HepG2 (cell line): ENCODE results near the gene COQ8A. TPM values are rescaled to one million over a fixed set of nuclear protein-coding genes. Genes with fewer than 3 reads are reported as not detected.

Experiments used
- CBX2 ChIP-seq, 2 experiments: fragments of 200-600 bp in 1 of 2; sonication (generic); formaldehyde crosslinking in 1 of 2; IDR thresholded peaks; 2 replicates each; pipeline versions ENCODE4 v1.7.0 to v1.8.1; 2018 to 2022; ENCODE audit warnings: low read depth in 2 of 2, low read length in 1 of 2, mild to moderate bottlenecking in 1 of 2, missing genetic modification reagents in 1 of 2
- HDAC6 ChIP-seq: fragments of 200-600 bp; sonication (generic); IDR thresholded peaks from 2 replicates; pipeline ENCODE4 v1.7.0; 2017; ENCODE audit warnings: mild to moderate bottlenecking, antibody characterized with exemption, low read length, low read depth
- HES4 ChIP-seq: sonication (generic); formaldehyde crosslinking; IDR thresholded peaks from 2 replicates; pipeline ENCODE4 v1.9.0; 2021; ENCODE audit warnings: mild to moderate bottlenecking, missing genetic modification reagents, borderline replicate concordance
- HOXD1 ChIP-seq: sonication (generic); formaldehyde crosslinking; IDR thresholded peaks from 2 replicates; pipeline ENCODE4 v1.5.0; 2020; ENCODE audit warnings: missing genetic modification reagents
- NR2F2 ChIP-seq: IDR thresholded peaks from 2 replicates; pipeline ENCODE4 v1.6.1; 2012; ENCODE audit warnings: low read depth, inconsistent platforms, borderline replicate concordance
- REST ChIP-seq, 2 experiments: IDR thresholded peaks; 2 replicates each; pipeline ENCODE4 v1.6.1; 2011 to 2012; ENCODE audit warnings: low read length in 2 of 2, borderline replicate concordance in 1 of 2, low read depth in 1 of 2, mild to moderate bottlenecking in 1 of 2, moderate library complexity in 1 of 2
- RORA ChIP-seq: sonication (generic); formaldehyde crosslinking; IDR thresholded peaks from 2 replicates; pipeline ENCODE4 v1.5.0; 2020; ENCODE audit warnings: mild to moderate bottlenecking, missing genetic modification reagents, moderate library complexity
- TCF12 ChIP-seq, 2 experiments: fragments of 450-650 bp in 1 of 2; sonication (generic) in 1 of 2; formaldehyde crosslinking in 1 of 2; IDR thresholded peaks; 2 replicates each; pipeline versions ENCODE4 v1.6.1 to v1.8.0; 2017 to 2022; ENCODE audit warnings: antibody characterized with exemption in 1 of 2, mild to moderate bottlenecking in 1 of 2, missing genetic modification reagents in 1 of 2, moderate library complexity in 1 of 2
- TEF ChIP-seq: sonication (generic); formaldehyde crosslinking; IDR thresholded peaks from 2 replicates; pipeline ENCODE4 v1.5.0; 2020; ENCODE audit warnings: missing genetic modification reagents
- ZBTB46 ChIP-seq: sonication (generic); formaldehyde crosslinking; IDR thresholded peaks from 2 replicates; pipeline ENCODE4 v1.4.0; 2020; ENCODE audit warnings: mild to moderate bottlenecking, missing genetic modification reagents, borderline replicate concordance
- ZNF10 ChIP-seq: sonication (generic); formaldehyde crosslinking; IDR thresholded peaks from 2 replicates; pipeline ENCODE4 v1.4.0; 2020; ENCODE audit warnings: mild to moderate bottlenecking, low read depth, missing genetic modification reagents, borderline replicate concordance
- ZNF101 ChIP-seq: sonication (generic); formaldehyde crosslinking; IDR thresholded peaks from 2 replicates; pipeline ENCODE4 v1.4.0; 2020; ENCODE audit warnings: mild to moderate bottlenecking, low read depth, missing genetic modification reagents, borderline replicate concordance
- ZNF205 ChIP-seq: IDR thresholded peaks from 2 replicates; pipeline ENCODE4 v1.6.1; 2018; ENCODE audit warnings: missing biosample characterization, missing genetic modification reagents
- ZNF230 ChIP-seq: sonication (generic); formaldehyde crosslinking; IDR thresholded peaks from 2 replicates; pipeline ENCODE4 v1.4.0; 2020; ENCODE audit warnings: mild to moderate bottlenecking, missing genetic modification reagents
- ZNF251 ChIP-seq: sonication (generic); formaldehyde crosslinking; IDR thresholded peaks from 2 replicates; pipeline ENCODE4 v1.9.0; 2021; ENCODE audit warnings: mild to moderate bottlenecking, missing genetic modification reagents
- ZNF326 ChIP-seq: sonication (generic); formaldehyde crosslinking; IDR thresholded peaks from 2 replicates; pipeline ENCODE4 v1.4.0; 2020; ENCODE audit warnings: missing genetic modification reagents, borderline replicate concordance
- ZNF33A ChIP-seq: sonication (generic); formaldehyde crosslinking; IDR thresholded peaks from 2 replicates; pipeline ENCODE4 v1.5.1; 2020; ENCODE audit warnings: missing genetic modification reagents, mild to moderate bottlenecking, moderate library complexity, borderline replicate concordance
- ZNF441 ChIP-seq: sonication (generic); formaldehyde crosslinking; IDR thresholded peaks from 2 replicates; pipeline ENCODE4 v1.7.0; 2021; ENCODE audit warnings: missing genetic modification reagents, borderline replicate concordance
- ZNF468 ChIP-seq: sonication (generic); formaldehyde crosslinking; IDR thresholded peaks from 2 replicates; pipeline ENCODE4 v1.8.0; 2022; ENCODE audit warnings: mild to moderate bottlenecking, moderate library complexity, missing genetic modification reagents
- ZNF709 ChIP-seq: sonication (generic); formaldehyde crosslinking; IDR thresholded peaks from 2 replicates; pipeline ENCODE4 v1.5.0; 2020; ENCODE audit warnings: mild to moderate bottlenecking, missing genetic modification reagents
- ZNF747 ChIP-seq: sonication (generic); formaldehyde crosslinking; IDR thresholded peaks from 2 replicates; pipeline ENCODE4 v1.8.1; 2023; ENCODE audit warnings: missing genetic modification reagents, mild to moderate bottlenecking, borderline replicate concordance
- ZNF878 ChIP-seq: sonication (generic); formaldehyde crosslinking; IDR thresholded peaks from 2 replicates; pipeline ENCODE4 v1.8.1; 2023; ENCODE audit warnings: mild to moderate bottlenecking, missing genetic modification reagents, moderate library complexity
- ZSCAN29 ChIP-seq: sonication (generic); formaldehyde crosslinking; conservative IDR thresholded peaks from 2 replicates; pipeline ENCODE4 v1.4.0; 2020; ENCODE audit warnings: mild to moderate bottlenecking, missing genetic modification reagents
- polyA plus RNA-seq, 8 experiments: library from polyadenylated mRNA; depleted of rRNA in 3 of 8; stranded (reverse) in 7 of 8; unstranded in 1 of 8; fragments of >200 nt; fragmentation: Illumina TruSeq in 4 of 8; extraction: Trizol in 4 of 8; gene quantifications; 2 replicates each; pipeline versions ENCODE4 v1.2.1 to v1.2.3, GENCODE V29; 2011 to 2016; ENCODE audit warnings: low read depth in 4 of 8, missing spikeins in 1 of 8, mixed read lengths in 1 of 8; ENCODE audit not compliant: insufficient read depth in 1 of 8
- total RNA-seq, 5 experiments: library from RNA; depleted of rRNA; stranded (reverse); fragments of >200 nt; fragmentation: Illumina TruSeq; extraction: Trizol; gene quantifications; 2 replicates each; pipeline ENCODE4 v1.2.3, GENCODE V29; 2016; ENCODE audit warnings: low read depth in 1 of 5

COQ8A gene
- total and polyA plus RNA-seq, 2 of the 13 experiments (the other 11 are each of a cell fraction or from before 2014, with no cell fraction given) = 60.4 to 88.7 TPM

GRCh38 chr1:226945106-226945857 lies 5.2 kb downstream of the COQ8A start (continued):
- peak; percentile 34; the same call in 1 of the 2 replicates for TF ChIP-seq ZNF747 (CRISPR knock-in tag)
- TF ChIP-seq ZNF33A = no peak
- TF ChIP-seq TEF (CRISPR knock-in tag) = no peak
- no peak for TF ChIP-seq REST (IDR thresholded peaks at IDR 0.05; ENCODE audit: borderline replicate concordance in 1 of 2, low read depth in 1 of 2, low read length in 2 of 2)
- TF ChIP-seq NR2F2 = 0 out of 2 replicates have a peak, but pooled peaks have one; percentile 34
- TF ChIP-seq TCF12 (IDR thresholded peaks at IDR 0.05) = no peak
- peak; percentile 41; the same call in 1 of the 2 replicates for TF ChIP-seq TCF12 (CRISPR knock-in tag; IDR thresholded peaks at IDR 0.05)
- TF ChIP-seq HES4 (CRISPR knock-in tag) = no peak
- TF ChIP-seq ZBTB46 (CRISPR knock-in tag) = no peak
- no peak for TF ChIP-seq RORA (CRISPR knock-in tag)
- no peak for TF ChIP-seq HDAC6
- 0 out of 2 replicates have a peak, but pooled peaks have one; percentile 51 for TF ChIP-seq ZNF878
- no peak for TF ChIP-seq CBX2 (IDR thresholded peaks at IDR 0.05; ENCODE audit: low read depth, low read length)
- no peak for TF ChIP-seq CBX2 (CRISPR knock-in tag; IDR thresholded peaks at IDR 0.05; ENCODE audit: low read depth)
- TF ChIP-seq ZNF101 (CRISPR knock-in tag) = no peak
- TF ChIP-seq ZNF205 = no peak
- no peak for TF ChIP-seq ZSCAN29 (CRISPR knock-in tag)
- peak; percentile 51; the same call in 1 of the 2 replicates for TF ChIP-seq HOXD1 (CRISPR knock-in tag)
- TF ChIP-seq ZNF251 (CRISPR knock-in tag) = no peak
- 0 out of 2 replicates have a peak, but pooled peaks have one; percentile 41 for TF ChIP-seq ZNF709 (CRISPR knock-in tag)
- no peak for TF ChIP-seq ZNF326 (CRISPR knock-in tag)
- TF ChIP-seq ZNF468 = no peak
- TF ChIP-seq ZNF230 = no peak
- TF ChIP-seq ZNF10 (CRISPR knock-in tag) = no peak
- no peak; the same call in 1 of the 2 replicates for TF ChIP-seq ZNF441 (CRISPR knock-in tag)
